Suprapubic skin (tissue), 4 donors: ENCODE measurements around the gene CHST11. TPM values are rescaled to one million over a fixed set of nuclear protein-coding genes. Genes with fewer than 3 reads are reported as not detected.
"Not testable (repeated sequence)": the region's sequence is repeated elsewhere in the genome, so short reads cannot be mapped to it uniquely, and the experiment has no call there.

Source experiments
- DNase-seq, 2 donors: peaks; one replicate each; pipeline ENCODE4 v3.0.0-alpha.2; 2019; ENCODE audit warnings: low spot score in 2 of 2
- H3K27ac ChIP-seq: fragments of 200-600 bp; sonication (generic); one replicate; pipeline ENCODE4 v1.5.1; 2019
- H3K27me3 ChIP-seq: fragments of 200-600 bp; sonication (generic); one replicate; pipeline ENCODE4 v1.5.1; 2019
- H3K36me3 ChIP-seq: fragments of 200-600 bp; sonication (generic); one replicate; pipeline ENCODE4 v1.5.1; 2019
- H3K4me1 ChIP-seq: fragments of 200-600 bp; sonication (generic); one replicate; pipeline ENCODE4 v1.5.1; 2019
- H3K4me3 ChIP-seq: fragments of 200-600 bp; sonication (generic); one replicate; pipeline ENCODE4 v1.5.1; 2019; ENCODE audit warnings: mild to moderate bottlenecking
- H3K9me3 ChIP-seq: fragments of 200-600 bp; sonication (generic); one replicate; pipeline ENCODE4 v1.5.1; 2019
- CTCF ChIP-seq, 2 donors: fragments of 200-600 bp in 1 of 2; fragments of 450-650 bp in 1 of 2; sonication (generic) in 1 of 2; IDR thresholded peaks; one replicate each; pipeline ENCODE4 v1.5.1; 2016 to 2019; ENCODE audit warnings: antibody characterized with exemption in 2 of 2, mild to moderate bottlenecking in 1 of 2, moderate library complexity in 1 of 2
- EP300 ChIP-seq: sonication (generic); formaldehyde crosslinking; IDR thresholded peaks from one replicate; pipeline ENCODE4 v1.6.1; 2017; ENCODE audit warnings: antibody characterized with exemption
- POLR2A ChIP-seq, 2 donors: fragments of 450-650 bp; IDR thresholded peaks; one replicate each; pipeline ENCODE4 v1.6.1; 2017; ENCODE audit warnings: antibody characterized with exemption in 2 of 2, mild to moderate bottlenecking in 2 of 2, moderate library complexity in 2 of 2
- POLR2AphosphoS5 ChIP-seq, 3 donors: sonication (generic); formaldehyde crosslinking; IDR thresholded peaks; one replicate each; pipeline ENCODE4 v1.6.1; 2017; ENCODE audit warnings: antibody characterized with exemption in 3 of 3
- WGBS: methylation state at CpG from one replicate; pipeline ENCODE4 v1.1.5; 2018; 5-methylcytosine and 5-hydroxymethylcytosine counted together
- total RNA-seq, 4 donors: library from RNA; depleted of rRNA; stranded (reverse); fragments of >200 nt; gene quantifications; one replicate each; pipeline ENCODE4 v1.1.0, GENCODE V29; 2016

Gene CHST11
- total RNA-seq, 4 donors from 2014 or later = 1.8 to 5.8 (median 3.8) TPM

DNA sequence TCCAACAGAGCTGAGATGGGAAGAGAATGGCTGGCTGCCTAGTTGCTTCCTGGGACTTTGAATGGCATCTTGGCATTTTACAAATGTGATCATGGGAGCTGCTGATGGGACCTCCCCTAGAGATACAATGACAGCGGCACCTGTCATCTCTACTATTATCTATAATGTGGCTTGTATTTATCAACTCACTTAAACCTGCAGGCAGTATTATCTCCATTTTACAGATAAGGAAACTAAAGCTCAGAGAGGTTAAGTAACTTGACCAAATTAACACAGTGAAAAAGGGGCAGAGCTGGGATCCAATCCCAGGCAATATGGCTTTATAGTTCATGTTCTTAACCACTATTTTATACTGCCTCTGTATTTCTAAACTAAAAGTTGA lies 111.7 kb downstream of the CHST11 start:
- Histone ChIP-seq H3K4me1 (no peaks in the 10 kb centered on the region), H3K27ac (no peak overlapping the region), H3K4me3 (no peak overlapping the region), H3K27me3 (no peaks in the 10 kb centered on the region), H3K36me3 (no peaks in the 10 kb centered on the region), H3K9me3 (no peaks in the 10 kb centered on the region)
- DNase-seq = no peak
- TF ChIP-seq EP300 = no peak
- TF ChIP-seq POLR2A (IDR thresholded peaks at IDR 0.05) = no peak
- no peak for TF ChIP-seq POLR2AphosphoS5 (IDR thresholded peaks at IDR 0.05)
- no peak for TF ChIP-seq CTCF (IDR thresholded peaks at IDR 0.05)
- WGBS = 92% methylated on average over 1 of the region's 1 CpG

DNA sequence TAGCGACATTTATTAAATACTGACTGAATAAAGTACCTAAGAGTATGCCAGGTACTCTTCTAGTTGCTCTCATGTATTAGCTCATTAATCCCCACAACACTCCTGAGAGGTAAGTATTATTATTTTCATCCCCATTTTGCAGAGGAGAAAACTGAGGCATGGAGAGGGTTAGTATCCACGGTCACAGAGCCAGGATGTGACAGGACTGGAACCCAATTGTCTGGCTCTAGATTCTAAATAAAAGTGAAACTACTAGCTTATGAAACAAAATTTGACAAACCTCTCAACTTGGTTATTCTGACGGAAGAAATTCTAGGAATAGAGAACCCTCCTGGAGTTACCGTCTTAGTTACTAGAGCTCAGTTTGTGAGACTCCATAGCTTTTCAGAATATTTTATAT lies 112.2 kb downstream of the CHST11 start:
- no peaks in the 10 kb centered on the region for H3K36me3 ChIP-seq
- no peak overlapping the region for H3K27ac ChIP-seq
- H3K27me3 ChIP-seq = no peaks in the 10 kb centered on the region
- no peak for TF ChIP-seq EP300
- TF ChIP-seq POLR2A (IDR thresholded peaks at IDR 0.05) = no peak
- TF ChIP-seq POLR2AphosphoS5 (IDR thresholded peaks at IDR 0.05) = no peak
- no peak for TF ChIP-seq CTCF (IDR thresholded peaks at IDR 0.05)
- no peak overlapping the region for H3K4me3 ChIP-seq
- H3K9me3 ChIP-seq = no peaks in the 10 kb centered on the region
- H3K4me1 ChIP-seq = no peaks in the 10 kb centered on the region
- DNase-seq = no peak
- WGBS = 88% methylated on average over 4 of the region's 4 CpGs

DNA sequence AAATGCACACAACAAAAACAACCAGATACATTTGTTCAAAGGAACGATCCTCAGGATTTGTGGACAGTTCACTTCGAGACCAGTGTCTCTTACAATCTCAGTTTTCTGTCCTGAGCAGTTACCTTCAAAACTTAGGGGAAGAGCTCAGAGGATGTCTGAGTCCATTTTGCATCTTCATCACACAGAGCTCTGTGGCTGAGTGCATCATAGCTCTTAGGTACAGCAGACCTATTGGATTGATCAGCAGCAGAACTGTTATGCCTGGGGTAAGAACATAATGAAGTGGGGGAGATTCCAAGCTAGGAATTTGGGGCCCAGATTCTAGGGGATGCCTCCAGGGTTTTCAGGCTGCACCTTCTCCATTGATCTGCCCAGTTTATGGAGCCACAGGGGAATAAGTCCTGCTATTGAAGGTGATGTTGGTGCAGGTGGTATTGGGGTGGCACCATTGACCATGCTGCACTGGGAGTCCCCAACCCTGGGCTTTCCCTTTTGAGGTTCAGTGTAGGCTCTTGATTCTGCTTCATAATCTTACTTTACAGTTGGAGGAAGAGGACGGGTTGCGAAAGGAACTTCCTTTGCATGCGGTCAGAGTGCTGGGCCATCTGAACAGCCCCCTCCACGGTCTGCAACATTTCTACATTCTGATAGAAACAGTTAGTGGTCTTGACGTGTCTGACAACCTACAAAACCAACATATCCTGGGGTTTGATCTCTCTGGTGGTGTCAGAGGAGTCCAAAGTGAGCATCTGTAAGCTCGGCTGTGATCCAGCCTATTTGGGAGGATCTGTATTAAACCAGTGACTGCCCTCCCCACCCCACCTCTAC lies 112.8 kb downstream of the CHST11 start:
- Histone ChIP-seq H3K4me3 (no peak overlapping the region), H3K27ac (no peak overlapping the region), H3K27me3 (no peaks in the 10 kb centered on the region), H3K9me3 (no peaks in the 10 kb centered on the region), H3K4me1 (no peaks in the 10 kb centered on the region), H3K36me3 (no peaks in the 10 kb centered on the region)
- no peak for DNase-seq
- TF ChIP-seq POLR2AphosphoS5 (IDR thresholded peaks at IDR 0.05) (no peak), EP300 (no peak), POLR2A (IDR thresholded peaks at IDR 0.05) (no peak), CTCF (IDR thresholded peaks at IDR 0.05) (no peak)
- 69% methylated on average over 8 of the region's 8 CpGs for WGBS

DNA sequence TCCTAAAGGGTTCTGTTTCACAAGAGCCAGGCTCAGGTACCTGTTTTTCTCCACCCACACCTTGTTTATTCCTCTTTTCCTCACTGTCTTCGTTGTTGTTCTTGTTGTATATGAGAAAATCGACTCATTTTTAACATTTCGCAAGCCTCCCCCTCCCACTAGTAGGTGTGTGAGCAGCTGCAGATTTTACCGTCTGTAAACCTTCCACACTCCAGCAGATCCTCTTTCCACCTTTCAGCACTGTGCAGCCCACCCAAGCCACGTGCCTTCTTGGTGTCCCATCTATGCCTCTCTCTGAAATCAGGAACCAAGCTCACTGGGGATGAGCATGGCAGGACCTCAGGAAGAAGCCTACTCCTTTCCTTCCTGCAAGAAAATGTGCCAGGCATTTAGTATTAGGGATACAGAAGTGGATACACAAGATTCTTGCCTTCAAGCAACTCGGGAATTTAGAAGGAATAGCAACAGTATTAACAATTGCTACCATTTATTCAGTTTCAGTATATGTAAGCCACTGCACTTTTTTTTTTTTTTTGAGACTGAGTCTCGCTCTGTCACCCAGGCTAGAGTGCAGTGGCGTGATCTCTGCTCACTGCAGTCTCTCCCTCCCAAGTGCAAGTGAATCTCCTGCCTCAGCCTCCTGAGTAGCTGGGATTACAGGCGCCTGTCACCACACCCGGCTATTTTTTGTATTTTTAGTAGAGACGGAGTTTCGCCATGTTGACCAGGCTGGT lies 113.6 kb downstream of the CHST11 start:
- H3K9me3 ChIP-seq = no peaks in the 10 kb centered on the region
- H3K27me3 ChIP-seq = no peaks in the 10 kb centered on the region
- 70% methylated on average over 12 of the region's 12 CpGs for WGBS
- no peaks in the 10 kb centered on the region for H3K36me3 ChIP-seq
- H3K4me1 ChIP-seq = no peaks in the 10 kb centered on the region
- H3K4me3 ChIP-seq = no peak overlapping the region
- no peak overlapping the region for H3K27ac ChIP-seq
- DNase-seq = no peak
- TF ChIP-seq POLR2AphosphoS5 (IDR thresholded peaks at IDR 0.05) (no peak), EP300 (no peak), POLR2A (IDR thresholded peaks at IDR 0.05) (no peak), CTCF (IDR thresholded peaks at IDR 0.05) (no peak)

- Histone ChIP-seq H3K36me3 (no peaks in the 10 kb centered on the region), H3K4me3 (no peak overlapping the region), H3K9me3 (no peaks in the 10 kb centered on the region), H3K27me3 (no peaks in the 10 kb centered on the region), H3K27ac (no peak overlapping the region), H3K4me1 (no peaks in the 10 kb centered on the region)
- no peak for DNase-seq
- 89% methylated on average over 7 of the region's 8 CpGs for WGBS
- no peak for TF ChIP-seq CTCF (IDR thresholded peaks at IDR 0.05)
- TF ChIP-seq POLR2A (IDR thresholded peaks at IDR 0.05) = no peak
- TF ChIP-seq POLR2AphosphoS5 (IDR thresholded peaks at IDR 0.05) = no peak
- TF ChIP-seq EP300 = no peak
These were observed 114.6 kb downstream of the CHST11 start for GRCh38 chr12:104571328-104571727.

- not testable (repeated sequence) for H3K36me3 ChIP-seq, DNase-seq, H3K9me3 ChIP-seq, H3K27me3 ChIP-seq, H3K4me1 ChIP-seq, H3K4me3 ChIP-seq, H3K27ac ChIP-seq
- WGBS = 100% methylated on average over 2 of the region's 3 CpGs
These were observed 117.6 kb downstream of the CHST11 start for GRCh38 chr12:104574353-104574752.

DNA sequence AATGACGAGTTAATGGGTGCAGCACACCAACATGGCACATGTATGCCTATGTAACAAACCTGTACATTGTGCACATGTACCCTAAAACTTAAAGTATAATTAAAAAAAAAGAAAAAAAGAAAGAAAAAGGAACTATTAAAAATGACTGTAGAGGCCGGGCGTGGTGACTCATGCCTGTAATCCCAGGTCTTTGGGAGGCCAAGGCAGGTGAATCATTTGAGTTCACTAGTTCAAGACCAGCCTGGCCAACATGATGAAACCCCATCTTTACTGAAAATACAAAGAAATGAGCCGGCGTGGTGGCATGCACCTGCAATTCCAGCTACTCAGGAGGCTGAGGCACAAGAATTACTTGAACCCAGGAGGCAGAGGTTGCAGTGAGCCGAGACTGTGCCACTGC lies 118.0 kb downstream of the CHST11 start:
- H3K27ac ChIP-seq, H3K9me3 ChIP-seq, H3K27me3 ChIP-seq, H3K4me3 ChIP-seq, H3K4me1 ChIP-seq, DNase-seq, H3K36me3 ChIP-seq: not testable (repeated sequence)
- WGBS = 89% methylated on average over 6 of the region's 6 CpGs
